K562 (cell line): ENCODE measurements around the gene COG3. TPM values are rescaled to one million over a fixed set of nuclear protein-coding genes. Genes with fewer than 3 reads are reported as not detected.
A peak's percentile ranks its signal among the peaks of the same experiment; 100 is the strongest.

Experiments
- ATAC-seq: fragments of 200-7000 bp; cut with Tn5 transposase; 3 replicates; pipeline ENCODE4 v1.9.1; 2020; ENCODE audit warnings: moderate library complexity
- BruUV-seq: library from RNA; stranded (reverse); fragments of 400-500 nt; replicated peaks from 2 replicates; lab custom pipeline; 2021; lab: Mats Ljungman, UMichigan
- CTCF ChIA-PET: fragments of 300-600 bp; formaldehyde crosslinking; extraction: SDS; loops from one replicate; lab custom pipeline; 2021; ENCODE audit warnings: low intra/inter-chr PET ratio; lab: Yijun Ruan, JAX
- POLR2A ChIA-PET: fragments of 300-600, 350-650 bp; sonication (Branson Sonifier 250); formaldehyde crosslinking; extraction: SDS; loops from one replicate; lab custom pipeline; 2021; ENCODE audit warnings: antibody characterized with exemption, inconsistent platforms; lab: Yijun Ruan, JAX
- DNase-seq, 4 experiments: peaks; one replicate each; pipeline versions ENCODE4 v3.0.0 to v3.0.0-alpha.2; 2011 to 2018; ENCODE audit warnings: low spot score in 3 of 4, mixed read lengths in 3 of 4; ENCODE audit errors: extremely low read depth in 1 of 4
- FAIRE-seq: peaks from 2 replicates; lab custom pipeline; 2011; peaks lifted over from hg19 to GRCh38; lab: Jason Lieb, UNC
- H2AFZ ChIP-seq: 2 replicates; pipeline ENCODE4 v1.6.0; 2011; ENCODE audit warnings: low read depth, low read length, control low read depth, inconsistent platforms
- H3K27ac ChIP-seq: fragments of 200-600 bp; 3 replicates; pipeline ENCODE4 v1.8.0; 2011; ENCODE audit warnings: low read depth, mild to moderate bottlenecking, control low read depth, inconsistent platforms, low read length, moderate library complexity, mixed read lengths; ENCODE audit errors: extremely low read depth
- H3K27me3 ChIP-seq, 2 experiments: fragments of 300-600 bp in 1 of 2; 2 replicates in 1 of 2; 3 replicates in 1 of 2; pipeline versions ENCODE4 v1.6.0 to v1.8.0; 2011; ENCODE audit warnings: inconsistent platforms in 2 of 2, low read length in 2 of 2, mild to moderate bottlenecking in 1 of 2, mixed read lengths in 1 of 2, moderate library complexity in 1 of 2; ENCODE audit not compliant: control insufficient read depth in 2 of 2, insufficient read depth in 2 of 2
- H3K36me3 ChIP-seq: fragments of 300-600 bp; 3 replicates; pipeline ENCODE4 v1.8.0; 2011; ENCODE audit warnings: mild to moderate bottlenecking, low read length, inconsistent platforms; ENCODE audit not compliant: control insufficient read depth, insufficient read depth
- H3K4me1 ChIP-seq, 2 experiments: fragments of 200-600 bp in 1 of 2; replicated peaks in 1 of 2; 2 replicates in 1 of 2; 3 replicates in 1 of 2; pipeline versions ENCODE4 v1.5.1 to v1.8.0; 2011; ENCODE audit warnings: inconsistent platforms in 2 of 2, low read length in 2 of 2, mild to moderate bottlenecking in 1 of 2, mixed read lengths in 1 of 2, moderate library complexity in 1 of 2; ENCODE audit not compliant: control insufficient read depth in 2 of 2, insufficient read depth in 2 of 2
- H3K4me2 ChIP-seq: 2 replicates; pipeline ENCODE4 v1.6.1; 2011; ENCODE audit warnings: low read length, control low read depth, inconsistent platforms, mixed read lengths; ENCODE audit not compliant: insufficient read depth
- H3K4me3 ChIP-seq: fragments of 200-600 bp; sonication (generic), shearing (Covaris generic); 2 replicates; pipeline ENCODE4 v1.5.1; 2016; ENCODE audit warnings: control low read depth, inconsistent platforms
- H3K79me2 ChIP-seq: fragments of 200-600 bp; 3 replicates; pipeline ENCODE4 v1.8.0; 2011; ENCODE audit warnings: low read length, inconsistent platforms; ENCODE audit not compliant: control insufficient read depth, insufficient read depth
- H3K9ac ChIP-seq, 2 experiments: 2 replicates each; pipeline versions ENCODE4 v1.6.0 to v1.6.1; 2011; ENCODE audit warnings: low read depth in 2 of 2, low read length in 2 of 2, control low read depth in 1 of 2, inconsistent platforms in 1 of 2, mild to moderate bottlenecking in 1 of 2, mixed read lengths in 1 of 2; ENCODE audit not compliant: insufficient read depth in 1 of 2
- H3K9me1 ChIP-seq: one replicate; pipeline ENCODE4 v1.6.0; 2011; ENCODE audit warnings: inconsistent platforms, mild to moderate bottlenecking, low read length, moderate library complexity; ENCODE audit not compliant: control insufficient read depth, insufficient read depth
- H3K9me3 ChIP-seq: replicated peaks from 2 replicates; pipeline ENCODE4 v1.5.1; 2011; ENCODE audit warnings: low read depth, low read length, inconsistent platforms; ENCODE audit not compliant: control insufficient read depth, insufficient read depth
- H4K20me1 ChIP-seq: replicated peaks from 2 replicates; pipeline ENCODE4 v1.6.1; 2011; ENCODE audit warnings: low read length, inconsistent platforms, mixed read lengths; ENCODE audit not compliant: control insufficient read depth, insufficient read depth
- GTF3C2 ChIP-seq: IDR thresholded peaks from 3 replicates; pipeline ENCODE4 v1.6.1; 2011; ENCODE audit warnings: borderline replicate concordance, mild to moderate bottlenecking, moderate library complexity; ENCODE audit not compliant: insufficient read length; ENCODE audit errors: extremely low read depth
- IRF1 ChIP-seq: sonication (generic); formaldehyde crosslinking; IDR thresholded peaks from 2 replicates; pipeline ENCODE4 v1.8.0; 2022; ENCODE audit warnings: missing genetic modification reagents, mild to moderate bottlenecking, borderline replicate concordance
- SMAD2 ChIP-seq: fragments of 150-350 bp; IDR thresholded peaks from 2 replicates; pipeline ENCODE4 v1.6.1; 2014; ENCODE audit warnings: low read depth, mild to moderate bottlenecking, low read length
- SMC3 ChIP-seq: conservative IDR thresholded peaks from 2 replicates; pipeline ENCODE4 v1.6.1; 2011; ENCODE audit warnings: low read depth, low read length, improper control_type of control experiment; ENCODE audit not compliant: insufficient read depth
- WGBS: fragments of 100-300 bp; shearing (Covaris generic); methylation state at CpG from one replicate; pipeline ENCODE4 v1.1.6; 2016; ENCODE audit warnings: low coverage, mixed read lengths; ENCODE audit not compliant: insufficient coverage; ENCODE audit errors: missing lambda C conversion rate; 5-methylcytosine and 5-hydroxymethylcytosine counted together
- in situ Hi-C: fragments of 300-500 bp; cut with MboI; formaldehyde crosslinking; loops from 4 replicates; pipeline ENCODE4 v1.15.0; 2018; ENCODE audit warnings: inconsistent platforms, mixed read lengths
- intact Hi-C: fragments of 100-400 bp; cut with micrococcal nuclease; formaldehyde crosslinking; loops from 2 replicates; pipeline ENCODE4 v1.14.2; 2022
- polyA plus RNA-seq, 8 experiments: library from polyadenylated mRNA; depleted of rRNA in 4 of 8; stranded (reverse) in 5 of 8; unstranded in 3 of 8; fragments of >200 nt; fragmentation: Nextera tagmentation in 2 of 8; fragmentation: Illumina TruSeq in 1 of 8; extraction: Ambion mirVana in 2 of 8; extraction: Trizol in 1 of 8; gene quantifications; 2 replicates each; pipeline versions ENCODE4 v1.2.1 to v1.2.3, GENCODE V29; 2011 to 2014; ENCODE audit warnings: inconsistent platforms in 1 of 8, missing spikeins in 1 of 8
- total RNA-seq, 7 experiments: library from RNA; depleted of rRNA in 6 of 7; stranded (reverse); fragments of >200 nt in 6 of 7; fragmentation: Illumina TruSeq in 2 of 7; extraction: Trizol in 2 of 7; gene quantifications; 2 replicates each; pipeline versions ENCODE4 v1.2.1 to v1.2.3, GENCODE V29; 2011 to 2021; ENCODE audit warnings: low replicate concordance in 1 of 7
- TF ChIP-seq, protein P1 (sequence below): fragments of 150-350 bp; IDR thresholded peaks from 2 replicates; pipeline ENCODE4 v1.6.1; 2014; ENCODE audit warnings: low read depth, mild to moderate bottlenecking, low read length, borderline replicate concordance
- TF ChIP-seq, protein P2 (sequence below): fragments of 200-800 bp; sonication (Bioruptor generic); IDR thresholded peaks from 2 replicates; pipeline ENCODE4 v1.6.1; 2016; ENCODE audit warnings: missing genetic modification characterization, missing compliant biosample characterization

The COG3 gene
- total and polyA plus RNA-seq, 9 of the 15 experiments (the other 6 are each of a cell fraction or from before 2014, with no cell fraction given), result 3.9 to 22.9 (median 14.5) TPM

GRCh38 chr13:45511310-45512097, 46.8 kb downstream of the COG3 start:
- no peak overlapping the region for H2AFZ ChIP-seq
- no peaks in the 10 kb centered on the region for H3K27me3 ChIP-seq
- DNase-seq, result peak; percentile 37 to 67 (median 45)
- ATAC-seq, result peak; percentile 81
- H3K4me2 ChIP-seq, result no peak overlapping the region
- ChIA-PET CTCF (interaction anchor here (0.7 to 1.5 kb wide), 3 partner anchors 207 to 810 kb away, joined by 3 to 4 read pairs (median 3); no protein-coding TSS in a partner anchor), POLR2A (interaction anchor here (0.8 kb wide), 1 partner anchor 85 kb away, joined by 3 read pairs; no protein-coding TSS in a partner anchor)
- FAIRE-seq, result peak; percentile 83
- no peaks in the 10 kb centered on the region for H3K9me3 ChIP-seq
- 49% methylated on average over 3 of the region's 3 CpGs for WGBS
- H3K4me1 ChIP-seq, result no peaks in the 10 kb centered on the region
- intact Hi-C loops (no loop called here), in situ Hi-C loops (no loop called here)
- H3K9me1 ChIP-seq, result no peaks in the 10 kb centered on the region
- peaks cover 54% of the 10 kb centered on the region for H3K36me3 ChIP-seq
- H3K27ac ChIP-seq, result no peak overlapping the region
- no TSS peak for BruUV-seq
- no peak overlapping the region for H3K9ac ChIP-seq
- H3K4me3 ChIP-seq, result no peak overlapping the region
- no peaks in the 10 kb centered on the region for H3K79me2 ChIP-seq
- H4K20me1 ChIP-seq, result no peaks in the 10 kb centered on the region
- TF ChIP-seq, protein P1, sequence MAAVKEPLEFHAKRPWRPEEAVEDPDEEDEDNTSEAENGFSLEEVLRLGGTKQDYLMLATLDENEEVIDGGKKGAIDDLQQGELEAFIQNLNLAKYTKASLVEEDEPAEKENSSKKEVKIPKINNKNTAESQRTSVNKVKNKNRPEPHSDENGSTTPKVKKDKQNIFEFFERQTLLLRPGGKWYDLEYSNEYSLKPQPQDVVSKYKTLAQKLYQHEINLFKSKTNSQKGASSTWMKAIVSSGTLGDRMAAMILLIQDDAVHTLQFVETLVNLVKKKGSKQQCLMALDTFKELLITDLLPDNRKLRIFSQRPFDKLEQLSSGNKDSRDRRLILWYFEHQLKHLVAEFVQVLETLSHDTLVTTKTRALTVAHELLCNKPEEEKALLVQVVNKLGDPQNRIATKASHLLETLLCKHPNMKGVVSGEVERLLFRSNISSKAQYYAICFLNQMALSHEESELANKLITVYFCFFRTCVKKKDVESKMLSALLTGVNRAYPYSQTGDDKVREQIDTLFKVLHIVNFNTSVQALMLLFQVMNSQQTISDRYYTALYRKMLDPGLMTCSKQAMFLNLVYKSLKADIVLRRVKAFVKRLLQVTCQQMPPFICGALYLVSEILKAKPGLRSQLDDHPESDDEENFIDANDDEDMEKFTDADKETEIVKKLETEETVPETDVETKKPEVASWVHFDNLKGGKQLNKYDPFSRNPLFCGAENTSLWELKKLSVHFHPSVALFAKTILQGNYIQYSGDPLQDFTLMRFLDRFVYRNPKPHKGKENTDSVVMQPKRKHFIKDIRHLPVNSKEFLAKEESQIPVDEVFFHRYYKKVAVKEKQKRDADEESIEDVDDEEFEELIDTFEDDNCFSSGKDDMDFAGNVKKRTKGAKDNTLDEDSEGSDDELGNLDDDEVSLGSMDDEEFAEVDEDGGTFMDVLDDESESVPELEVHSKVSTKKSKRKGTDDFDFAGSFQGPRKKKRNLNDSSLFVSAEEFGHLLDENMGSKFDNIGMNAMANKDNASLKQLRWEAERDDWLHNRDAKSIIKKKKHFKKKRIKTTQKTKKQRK, result no peak
- no peak for TF ChIP-seq IRF1 (CRISPR knock-in tag)
- no peak for TF ChIP-seq SMAD2
- TF ChIP-seq, protein P2, sequence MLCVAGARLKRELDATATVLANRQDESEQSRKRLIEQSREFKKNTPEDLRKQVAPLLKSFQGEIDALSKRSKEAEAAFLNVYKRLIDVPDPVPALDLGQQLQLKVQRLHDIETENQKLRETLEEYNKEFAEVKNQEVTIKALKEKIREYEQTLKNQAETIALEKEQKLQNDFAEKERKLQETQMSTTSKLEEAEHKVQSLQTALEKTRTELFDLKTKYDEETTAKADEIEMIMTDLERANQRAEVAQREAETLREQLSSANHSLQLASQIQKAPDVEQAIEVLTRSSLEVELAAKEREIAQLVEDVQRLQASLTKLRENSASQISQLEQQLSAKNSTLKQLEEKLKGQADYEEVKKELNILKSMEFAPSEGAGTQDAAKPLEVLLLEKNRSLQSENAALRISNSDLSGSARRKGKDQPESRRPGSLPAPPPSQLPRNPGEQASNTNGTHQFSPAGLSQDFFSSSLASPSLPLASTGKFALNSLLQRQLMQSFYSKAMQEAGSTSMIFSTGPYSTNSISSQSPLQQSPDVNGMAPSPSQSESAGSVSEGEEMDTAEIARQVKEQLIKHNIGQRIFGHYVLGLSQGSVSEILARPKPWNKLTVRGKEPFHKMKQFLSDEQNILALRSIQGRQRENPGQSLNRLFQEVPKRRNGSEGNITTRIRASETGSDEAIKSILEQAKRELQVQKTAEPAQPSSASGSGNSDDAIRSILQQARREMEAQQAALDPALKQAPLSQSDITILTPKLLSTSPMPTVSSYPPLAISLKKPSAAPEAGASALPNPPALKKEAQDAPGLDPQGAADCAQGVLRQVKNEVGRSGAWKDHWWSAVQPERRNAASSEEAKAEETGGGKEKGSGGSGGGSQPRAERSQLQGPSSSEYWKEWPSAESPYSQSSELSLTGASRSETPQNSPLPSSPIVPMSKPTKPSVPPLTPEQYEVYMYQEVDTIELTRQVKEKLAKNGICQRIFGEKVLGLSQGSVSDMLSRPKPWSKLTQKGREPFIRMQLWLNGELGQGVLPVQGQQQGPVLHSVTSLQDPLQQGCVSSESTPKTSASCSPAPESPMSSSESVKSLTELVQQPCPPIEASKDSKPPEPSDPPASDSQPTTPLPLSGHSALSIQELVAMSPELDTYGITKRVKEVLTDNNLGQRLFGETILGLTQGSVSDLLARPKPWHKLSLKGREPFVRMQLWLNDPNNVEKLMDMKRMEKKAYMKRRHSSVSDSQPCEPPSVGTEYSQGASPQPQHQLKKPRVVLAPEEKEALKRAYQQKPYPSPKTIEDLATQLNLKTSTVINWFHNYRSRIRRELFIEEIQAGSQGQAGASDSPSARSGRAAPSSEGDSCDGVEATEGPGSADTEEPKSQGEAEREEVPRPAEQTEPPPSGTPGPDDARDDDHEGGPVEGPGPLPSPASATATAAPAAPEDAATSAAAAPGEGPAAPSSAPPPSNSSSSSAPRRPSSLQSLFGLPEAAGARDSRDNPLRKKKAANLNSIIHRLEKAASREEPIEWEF (CRISPR knock-in tag), result no peak
- TF ChIP-seq SMC3, result 0 out of 2 replicates have a peak, but pooled peaks have one; percentile 26
- no peak for TF ChIP-seq GTF3C2
